Measurements from ENCODE around the gene SNX3. TPM values are rescaled to one million over a fixed set of nuclear protein-coding genes. Genes with fewer than 3 reads are reported as not detected.

Gene SNX3
- total RNA-seq, 1 experiment from 2014 or later, result 80.7 TPM

GRCh38 chr6:108304646-108305045, 43.8 kb upstream of the SNX3 start:
- H3K27ac ChIP-seq (ENCODE audit: insufficient read length, low read depth, low read length), result no peak overlapping the region
- peaks cover 5 to 13% (median 5%) of the 10 kb centered on the region in 3 experiments; a peak in 3 of 7 replicates for H3K36me3 Mint-ChIP-seq (ENCODE audit: insufficient read depth in 1 of 3, low read depth in 3 of 3)
- no peak overlapping the region for H2BK15ac ChIP-seq (ENCODE audit: low read depth, low read length)
- no peak overlapping the region for H4K91ac ChIP-seq (ENCODE audit: insufficient read length, low read depth, low read length)
- H3K9me3 Mint-ChIP-seq, result peaks cover 0 to 2% of the 10 kb centered on the region in 2 experiments; a peak in 1 of 5 replicates
- no peak for DNase-seq
- no peak overlapping the region for H3K4ac ChIP-seq (ENCODE audit: low read depth, low read length)
- H3K23ac ChIP-seq (ENCODE audit: insufficient read length, low read depth, low read length), result no peak overlapping the region
- H2BK12ac ChIP-seq (ENCODE audit: insufficient read length, low read depth, low read length), result no peak overlapping the region
- H3K27me3 ChIP-seq (ENCODE audit: insufficient read depth, low read length), result no peaks in the 10 kb centered on the region
- no peak overlapping the region for H3K27ac Mint-ChIP-seq
- no peak overlapping the region for H4K5ac ChIP-seq (ENCODE audit: insufficient read length, low read depth, low read length)
- WGBS (ENCODE audit: extremely low coverage, insufficient read length, low lambda C conversion rate), result no CpG with 5 or more reads among the region's 2 CpGs
- H4K20me1 ChIP-seq (ENCODE audit: control insufficient read depth, insufficient read depth, insufficient read length), result no peaks in the 10 kb centered on the region
- no peaks in the 10 kb centered on the region for H3K79me1 ChIP-seq (ENCODE audit: insufficient read depth, low read depth, low read length, poor library complexity, severe bottlenecking)
- no peak overlapping the region for H3K14ac ChIP-seq (ENCODE audit: insufficient read depth, low read length)
- no peaks in the 10 kb centered on the region for H3K4me1 ChIP-seq (ENCODE audit: insufficient read depth, low read length)
- H3K4me2 ChIP-seq (ENCODE audit: insufficient read depth, insufficient read length, low read length), result no peak overlapping the region
- H3K4me3 Mint-ChIP-seq, result no peak overlapping the region
- H2BK120ac ChIP-seq (ENCODE audit: low read depth, low read length, poor library complexity, severe bottlenecking), result no peak overlapping the region
- no peak overlapping the region for H2BK20ac ChIP-seq (ENCODE audit: low read depth, low read length, poor library complexity, severe bottlenecking)
- no peaks in the 10 kb centered on the region for H3K9me3 ChIP-seq (ENCODE audit: control insufficient read depth, low read depth, low read length)
- no peak overlapping the region for H2BK5ac ChIP-seq (ENCODE audit: insufficient read length, low read length)
- no peak overlapping the region for H3T11ph ChIP-seq (ENCODE audit: low read length)
- no peaks in the 10 kb centered on the region for H3K27me3 Mint-ChIP-seq (ENCODE audit: low read depth)
- H3K18ac ChIP-seq (ENCODE audit: insufficient read length, low read depth, low read length), result no peak overlapping the region
- no peak overlapping the region for H3K56ac ChIP-seq (ENCODE audit: insufficient read length, low read depth, low read length)
- H4K8ac ChIP-seq (replicated peaks; ENCODE audit: insufficient read length, low read depth, low read length), result no peak overlapping the region
- no peak overlapping the region for H2AK5ac ChIP-seq (ENCODE audit: insufficient read length, low read length)
- TF ChIP-seq CTCF (conservative IDR thresholded peaks at IDR 0.05), result no peak
- H3K79me2 ChIP-seq (ENCODE audit: insufficient read depth, low read length), result no peaks in the 10 kb centered on the region
- no peak overlapping the region for H3K9ac ChIP-seq (ENCODE audit: extremely low read depth, insufficient read length, low read length)
- H2AFZ ChIP-seq (ENCODE audit: low read length), result no peak overlapping the region
- no peaks in the 10 kb centered on the region for H3K23me2 ChIP-seq (ENCODE audit: insufficient read length, low read depth, low read length, poor library complexity, severe bottlenecking)
- H3K4me1 Mint-ChIP-seq, result peaks cover 0 to 11% of the 10 kb centered on the region in 2 experiments; a peak in 2 of 4 replicates

Measured in H9 (cell line).